ENCODE measurements around the gene COG5.

Gene COG5

DNA sequence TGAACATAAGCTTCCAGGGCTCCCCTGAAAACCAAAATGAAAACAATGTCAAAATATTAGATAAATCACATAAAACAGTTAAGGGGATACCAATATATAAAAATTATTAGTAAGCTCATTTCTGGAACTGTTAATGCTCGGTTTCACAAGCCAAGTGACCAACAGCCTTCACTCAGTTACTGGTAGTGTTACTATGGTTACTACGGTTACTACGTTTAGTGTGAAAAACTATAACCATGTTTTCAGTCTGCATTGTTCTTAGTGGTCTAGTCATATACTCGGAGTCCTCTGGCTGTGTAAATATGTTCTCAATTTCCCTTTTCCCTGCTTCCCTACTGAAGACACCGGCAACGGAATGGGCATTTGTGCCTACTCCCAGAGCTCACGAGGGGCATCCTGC is 360.1 kb downstream of the COG5 start:
- in situ Hi-C loops (cut with MboI; ENCODE audit: low sequenced_read_pairs) = loop anchor here (25.0 kb wide), 1 partner anchor 659 kb away; no protein-coding TSS in a partner anchor

DNA sequence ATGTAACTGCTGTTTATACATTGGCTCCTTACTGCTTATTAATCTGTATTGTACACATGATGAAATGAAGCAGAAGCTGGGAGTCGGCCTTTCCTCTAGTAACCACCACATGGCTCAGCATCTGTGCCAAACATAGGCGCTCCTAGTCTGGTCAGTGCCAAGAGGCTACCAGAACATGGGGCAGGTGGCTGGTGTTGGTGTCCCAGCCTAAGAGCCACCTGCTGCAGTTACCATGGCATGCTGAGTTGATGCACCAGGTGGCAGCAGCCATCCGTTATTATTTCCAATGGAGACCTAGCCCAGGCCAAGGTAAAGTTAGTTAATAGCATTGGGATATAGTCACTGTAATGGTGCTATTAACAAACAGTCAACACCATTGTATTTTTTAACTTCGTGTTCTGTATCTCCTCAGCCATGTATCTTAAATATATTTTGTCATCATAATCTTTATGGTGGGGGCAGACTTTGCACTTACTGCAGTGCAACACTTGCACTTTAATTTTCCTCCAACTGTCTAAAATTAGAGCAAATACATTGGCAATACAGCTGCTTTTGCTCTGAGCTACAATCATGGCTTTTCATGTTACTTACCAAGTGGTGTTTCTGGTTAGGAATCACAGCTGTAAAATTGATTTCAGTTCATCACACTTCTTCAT is 361.8 kb downstream of the COG5 start:
- in situ Hi-C loops (cut with MboI; ENCODE audit: low sequenced_read_pairs) = loop anchor here (25.0 kb wide), 1 partner anchor 660 kb away; no protein-coding TSS in a partner anchor

DNA sequence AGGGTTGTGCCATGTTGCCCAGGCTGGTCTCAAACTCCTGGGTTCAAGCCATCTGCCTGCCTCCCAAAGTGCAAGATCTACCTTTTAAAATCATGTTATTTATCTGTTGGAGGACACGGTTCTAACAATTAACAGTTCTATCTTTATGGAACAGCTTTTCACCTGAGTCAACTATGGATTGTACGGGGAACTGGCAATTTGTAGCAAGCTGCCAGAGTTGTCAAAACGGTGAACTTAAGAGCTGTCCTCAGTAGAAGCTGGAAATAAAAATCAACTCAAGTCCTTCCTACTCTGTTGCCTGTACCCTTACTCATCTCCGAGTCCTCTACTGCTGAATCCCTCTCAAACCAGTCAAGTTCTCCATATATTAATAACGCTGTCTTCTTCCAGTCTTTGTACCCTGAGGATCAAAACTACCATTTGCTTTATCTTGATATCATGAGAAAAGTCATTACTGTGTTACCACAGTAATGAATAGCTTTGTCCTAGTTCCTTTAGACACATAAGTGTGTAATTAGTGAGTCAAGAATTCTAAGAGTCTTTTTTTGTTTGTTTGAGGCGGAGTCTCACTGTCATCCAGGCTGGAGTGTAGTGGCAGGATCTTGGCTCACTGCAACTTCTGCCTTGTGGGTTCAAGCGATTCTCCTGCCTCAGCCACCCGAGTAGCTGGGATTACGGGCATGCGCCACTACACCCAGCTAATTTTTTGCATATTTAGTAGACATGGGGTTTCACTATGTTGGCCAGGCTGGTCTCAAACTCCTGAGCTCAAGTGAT is 366.7 kb downstream of the COG5 start:
- in situ Hi-C loops (cut with MboI; ENCODE audit: low sequenced_read_pairs) = loop anchor here (25.0 kb wide), 1 partner anchor 540 kb away; the partner anchor contains the start of gene CBLL1

DNA sequence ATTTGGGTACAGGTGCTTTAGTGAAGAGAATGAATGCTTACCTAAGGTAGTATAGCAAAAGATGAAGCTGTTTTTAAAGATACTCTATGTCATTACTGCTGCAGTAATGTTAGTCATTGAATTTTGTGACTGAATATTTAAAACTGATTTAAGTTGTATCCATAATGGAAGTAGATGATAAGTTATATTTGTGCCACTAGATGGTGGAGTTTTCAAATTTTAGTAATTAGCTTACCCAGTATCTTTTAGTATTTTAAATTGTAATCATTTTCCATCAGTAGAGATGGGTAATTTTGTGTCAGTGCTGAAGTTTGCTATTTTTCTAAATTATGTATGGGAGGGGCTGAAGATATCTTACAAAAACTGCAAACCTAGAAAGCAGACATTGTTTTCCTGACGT is 369.7 kb downstream of the COG5 start:
- in situ Hi-C loops (cut with MboI; ENCODE audit: low sequenced_read_pairs) = loop anchor here (25.0 kb wide), 1 partner anchor 543 kb away; the partner anchor contains the start of gene CBLL1

DNA sequence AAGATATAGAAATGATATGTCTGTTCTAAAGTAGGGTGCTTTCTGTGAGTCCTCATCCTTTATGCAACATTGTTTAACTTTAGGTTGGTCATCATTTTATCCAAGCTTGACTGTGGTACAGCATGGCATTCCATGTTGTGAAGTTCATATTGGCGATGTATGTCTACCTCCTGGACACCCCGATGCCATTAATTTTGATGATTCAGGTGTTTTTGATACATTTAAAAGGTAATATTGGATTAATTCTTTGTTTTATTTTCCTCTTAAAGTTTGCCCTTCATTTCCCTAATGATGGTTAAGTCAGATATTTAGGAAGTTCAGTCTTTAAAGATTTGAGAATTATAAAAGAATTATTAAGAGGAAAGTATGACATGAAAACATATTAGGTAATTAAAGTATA is 373.6 kb downstream of the COG5 start:
- in situ Hi-C loops (cut with MboI; ENCODE audit: low sequenced_read_pairs) = loop anchor here (25.0 kb wide), 1 partner anchor 547 kb away; the partner anchor contains the start of gene CBLL1

DNA sequence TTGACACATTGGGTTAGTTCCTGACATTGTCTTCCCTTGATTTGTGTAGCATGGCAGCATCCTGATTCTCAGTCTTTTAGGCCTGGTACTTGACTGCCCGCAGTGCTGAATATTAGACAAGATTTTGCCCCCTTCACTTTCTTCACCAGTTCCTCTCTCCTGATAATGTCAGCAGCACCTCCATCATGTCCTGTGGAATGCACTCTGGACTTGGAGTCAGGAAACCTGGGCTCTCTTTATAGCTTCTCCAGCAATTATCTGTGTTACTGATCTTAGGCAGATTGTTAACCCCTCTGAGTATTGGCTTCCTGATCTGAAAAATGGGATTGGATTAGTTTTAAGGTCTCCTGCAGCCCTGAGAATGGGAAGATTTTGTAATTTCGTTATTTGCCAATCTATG is 375.9 kb downstream of the COG5 start:
- in situ Hi-C loops (cut with MboI; ENCODE audit: low sequenced_read_pairs) = loop anchor here (25.0 kb wide), 1 partner anchor 550 kb away; the partner anchor contains the start of gene CBLL1

DNA sequence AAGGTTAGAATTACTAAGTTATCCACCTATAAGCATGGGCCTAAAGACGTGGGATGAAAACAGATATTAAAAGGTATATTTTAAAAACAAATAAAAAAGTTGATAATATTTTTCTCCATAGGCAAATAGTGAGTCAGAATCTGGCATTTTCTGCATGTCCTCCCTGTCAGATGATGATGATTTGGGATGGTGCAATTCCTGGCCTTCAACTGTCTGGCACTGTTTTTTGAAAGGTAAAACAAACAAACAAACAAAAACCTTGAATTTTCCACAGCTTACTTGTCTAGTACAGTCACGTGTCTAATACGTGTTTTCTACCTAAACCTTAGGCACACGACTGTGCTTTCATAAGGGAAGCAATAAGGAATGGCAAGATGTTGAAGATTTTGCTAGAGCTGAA is 377.5 kb downstream of the COG5 start:
- in situ Hi-C loops (cut with MboI; ENCODE audit: low sequenced_read_pairs) = loop anchor here (25.0 kb wide), 1 partner anchor 551 kb away; the partner anchor contains the start of gene CBLL1

DNA sequence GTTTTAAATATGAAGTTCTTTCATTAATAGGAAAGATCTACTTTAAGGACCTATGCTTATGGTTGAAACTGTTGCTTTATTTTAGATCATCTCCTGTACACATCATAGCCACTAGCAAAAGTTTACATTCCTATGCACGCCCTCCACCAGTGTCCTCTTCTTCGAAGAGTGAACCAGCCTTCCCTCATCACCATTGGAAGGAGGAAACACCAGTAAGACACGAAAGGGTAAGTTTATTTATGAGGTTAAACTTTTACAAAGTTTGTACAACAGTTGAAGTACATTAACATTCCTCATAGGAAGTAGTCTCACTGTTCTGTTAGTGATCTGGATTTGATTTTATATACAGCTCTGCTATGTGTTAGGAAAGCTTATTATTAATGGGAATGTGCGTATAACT is 378.0 kb downstream of the COG5 start:
- in situ Hi-C loops (cut with MboI; ENCODE audit: low sequenced_read_pairs) = loop anchor here (25.0 kb wide), 1 partner anchor 552 kb away; the partner anchor contains the start of gene CBLL1

DNA sequence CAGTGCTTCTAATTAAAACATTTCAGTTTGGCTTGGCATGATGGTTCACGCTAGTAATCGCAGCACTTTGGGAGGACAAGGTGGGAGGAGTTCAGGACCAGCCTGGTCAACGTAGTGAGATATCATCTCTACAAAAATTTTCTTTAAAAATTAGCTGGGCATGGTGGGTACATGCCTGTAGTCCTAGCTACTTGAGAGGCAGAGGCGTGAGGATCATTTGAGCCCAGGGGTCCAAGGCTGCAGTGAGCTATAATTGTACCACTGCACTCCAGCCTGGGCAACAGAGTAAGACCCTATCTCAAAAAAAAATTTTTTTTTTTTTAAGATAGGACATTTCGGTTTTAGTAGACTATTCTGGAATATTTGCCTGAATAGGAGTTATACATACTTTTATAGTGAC is 382.5 kb downstream of the COG5 start:
- in situ Hi-C loops (cut with MboI; ENCODE audit: low sequenced_read_pairs) = loop anchor here (25.0 kb wide), 1 partner anchor 556 kb away; the partner anchor contains the start of gene CBLL1

DNA sequence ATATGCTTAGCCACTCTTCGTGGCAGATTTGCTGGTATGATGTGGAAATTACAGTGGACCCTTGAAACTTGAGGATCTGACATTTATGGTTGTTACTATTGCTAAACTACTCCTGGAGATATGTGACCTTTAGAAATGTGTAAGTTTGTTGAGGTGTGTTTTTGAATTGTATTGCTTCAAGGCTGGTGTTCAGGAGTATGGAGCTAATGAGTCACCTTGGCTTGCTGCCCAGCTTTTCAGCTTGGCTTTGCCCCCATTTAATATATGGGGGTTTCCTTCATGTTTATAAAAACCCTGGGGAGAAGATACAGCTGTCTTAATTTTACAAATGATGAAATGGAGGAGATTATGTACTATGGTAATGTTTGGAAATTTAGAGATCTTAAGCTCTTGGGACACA is 383.3 kb downstream of the COG5 start:
- in situ Hi-C loops (cut with MboI; ENCODE audit: low sequenced_read_pairs) = loop anchor here (25.0 kb wide), 1 partner anchor 557 kb away; the partner anchor contains the start of gene CBLL1

DNA sequence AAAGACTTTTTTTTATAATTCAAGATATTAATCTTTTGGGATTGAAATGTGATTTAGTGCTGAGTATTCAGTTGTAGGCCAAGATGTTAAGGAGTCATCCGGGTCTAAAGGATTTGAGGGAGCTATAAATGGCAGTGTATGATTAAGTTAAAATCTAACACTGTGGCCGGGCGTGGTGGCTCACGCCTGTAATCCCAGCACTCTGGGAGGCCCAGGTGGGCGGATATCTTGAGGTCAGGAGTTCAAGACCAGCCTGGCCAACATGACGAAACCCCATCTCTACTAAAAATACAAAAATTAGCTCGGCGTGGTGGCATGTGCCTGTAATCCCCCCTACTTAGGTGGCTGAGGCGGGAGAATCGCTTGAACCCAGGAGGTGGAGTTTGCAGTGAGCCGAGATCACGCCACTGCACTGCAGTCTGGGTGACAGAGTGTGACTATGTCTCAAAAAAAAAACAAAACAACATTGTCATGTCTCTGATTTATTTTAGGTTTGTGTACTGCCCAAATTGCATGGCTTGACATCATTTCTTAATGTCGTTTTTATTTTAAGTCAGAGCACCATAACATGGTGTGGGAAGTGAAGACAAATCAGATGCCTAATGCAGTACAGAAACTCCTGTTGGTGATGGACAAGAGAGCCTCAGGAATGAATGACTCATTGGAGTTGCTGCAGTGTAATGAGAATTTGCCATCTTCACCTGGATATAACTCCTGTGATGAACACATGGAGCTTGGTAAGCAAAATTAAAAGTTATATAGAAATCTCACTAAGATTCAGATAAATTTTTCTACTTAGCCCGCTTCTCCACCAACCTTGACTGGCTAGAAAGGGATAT is 384.2 kb downstream of the COG5 start:
- in situ Hi-C loops (cut with MboI; ENCODE audit: low sequenced_read_pairs) = loop anchor here (25.0 kb wide), 1 partner anchor 558 kb away; the partner anchor contains the start of gene CBLL1

DNA sequence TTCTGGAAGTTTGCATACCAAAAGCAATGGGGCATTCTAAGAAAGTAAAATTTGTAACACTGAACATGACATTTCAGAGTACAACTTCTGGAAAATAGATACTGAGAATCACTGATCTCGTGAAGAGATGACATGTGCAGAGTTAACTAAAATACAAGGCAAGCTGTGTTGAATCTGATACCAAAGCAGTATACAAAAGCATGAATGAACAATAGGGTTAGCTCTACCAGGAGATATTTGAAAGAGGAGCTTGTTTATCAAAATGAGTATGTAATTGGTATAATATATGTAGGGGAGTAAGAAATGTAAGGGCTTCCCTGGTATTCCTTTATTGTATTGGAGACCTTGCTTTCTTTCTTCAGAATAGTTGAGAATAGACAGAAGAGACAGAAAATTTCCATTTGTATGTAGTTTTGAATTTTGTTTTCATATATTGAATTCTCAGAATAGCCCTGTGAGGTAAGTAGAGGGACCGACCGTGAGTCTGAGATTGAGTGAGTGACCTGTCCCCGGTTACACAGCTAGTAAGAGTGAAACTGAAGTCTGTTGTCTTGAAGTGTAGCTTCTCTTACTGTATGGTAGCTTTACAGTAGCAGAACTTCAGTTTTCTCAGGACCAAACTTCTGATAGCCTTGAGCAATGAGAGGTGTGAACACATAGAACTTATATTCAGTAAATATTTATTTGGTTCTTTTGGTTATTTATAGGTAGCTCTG is 389.9 kb downstream of the COG5 start:
- in situ Hi-C loops (cut with MboI; ENCODE audit: low sequenced_read_pairs) = no loop called here

DNA sequence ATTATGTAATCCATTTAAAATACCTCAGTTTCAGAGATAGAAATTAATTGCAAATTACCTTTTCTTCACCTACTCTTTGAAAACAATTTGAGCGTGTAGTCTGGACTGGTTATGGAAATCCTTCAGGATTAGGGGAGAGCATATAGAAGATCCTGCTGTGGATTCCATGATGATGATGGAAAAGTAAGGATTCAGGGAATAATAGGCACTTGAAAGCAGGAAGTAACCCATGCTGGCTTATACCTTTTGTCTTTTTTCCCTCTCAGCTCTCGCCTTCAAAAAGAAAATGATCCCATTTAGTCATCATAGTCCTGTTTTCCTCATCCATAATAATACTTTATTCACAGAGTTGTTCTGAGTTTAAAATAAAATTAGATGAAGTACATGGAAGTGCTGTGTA is 390.5 kb downstream of the COG5 start:
- in situ Hi-C loops (cut with MboI; ENCODE audit: low sequenced_read_pairs) = no loop called here

DNA sequence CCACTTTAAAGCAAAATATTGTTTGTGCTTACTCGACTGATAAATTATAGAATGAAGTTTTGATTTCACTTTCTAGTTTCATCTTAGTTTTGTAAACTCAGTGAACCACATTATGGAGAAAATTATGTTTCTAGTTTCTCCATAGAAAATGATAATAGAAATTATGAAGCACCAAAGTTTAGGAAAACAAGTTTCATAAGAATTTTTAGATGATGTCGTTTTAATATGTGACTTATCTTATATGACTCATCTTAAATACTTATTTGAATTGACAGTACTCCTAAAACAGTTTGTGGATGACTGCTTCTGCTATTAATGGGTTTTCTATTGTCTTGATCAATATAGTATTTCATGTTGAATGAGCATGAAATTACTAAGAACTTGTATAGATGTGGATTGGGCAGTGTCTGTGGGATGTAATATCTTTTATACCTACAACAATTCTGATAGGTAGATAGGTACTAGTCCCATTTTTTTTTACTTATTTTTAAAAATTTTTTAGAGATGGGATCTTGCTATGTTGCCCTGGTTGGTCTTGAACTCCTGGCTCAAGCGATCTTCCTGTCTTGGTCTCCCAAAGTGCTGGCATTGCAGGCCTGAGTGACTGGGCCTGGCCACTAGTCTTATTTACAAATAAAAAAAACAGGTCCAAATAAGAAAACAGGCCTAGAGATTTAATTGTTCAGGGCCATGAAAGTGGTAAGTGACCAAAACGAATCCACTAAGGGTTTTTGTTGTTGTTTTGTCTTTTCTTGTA is 391.3 kb downstream of the COG5 start:
- in situ Hi-C loops (cut with MboI; ENCODE audit: low sequenced_read_pairs) = no loop called here

DNA sequence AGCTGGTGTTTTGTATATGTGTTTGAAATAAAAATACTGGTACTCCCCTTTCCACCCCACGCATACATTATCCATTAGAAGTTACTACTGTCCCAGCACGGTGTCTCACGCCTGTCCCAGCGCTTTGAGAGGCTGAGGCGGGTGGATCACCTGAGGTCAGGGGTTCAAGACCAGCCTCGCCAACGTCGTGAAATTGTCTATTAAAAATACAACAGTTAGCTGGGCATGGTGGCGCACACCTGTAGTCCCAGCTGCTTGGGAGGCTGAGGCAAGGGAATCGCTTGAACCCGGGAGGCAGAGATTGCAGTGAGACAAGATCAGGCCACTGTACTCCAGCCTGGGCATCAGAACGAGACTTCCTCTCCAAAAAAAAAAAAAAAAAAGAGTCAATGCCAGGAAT is 392.2 kb downstream of the COG5 start:
- in situ Hi-C loops (cut with MboI; ENCODE audit: low sequenced_read_pairs) = no loop called here

DNA sequence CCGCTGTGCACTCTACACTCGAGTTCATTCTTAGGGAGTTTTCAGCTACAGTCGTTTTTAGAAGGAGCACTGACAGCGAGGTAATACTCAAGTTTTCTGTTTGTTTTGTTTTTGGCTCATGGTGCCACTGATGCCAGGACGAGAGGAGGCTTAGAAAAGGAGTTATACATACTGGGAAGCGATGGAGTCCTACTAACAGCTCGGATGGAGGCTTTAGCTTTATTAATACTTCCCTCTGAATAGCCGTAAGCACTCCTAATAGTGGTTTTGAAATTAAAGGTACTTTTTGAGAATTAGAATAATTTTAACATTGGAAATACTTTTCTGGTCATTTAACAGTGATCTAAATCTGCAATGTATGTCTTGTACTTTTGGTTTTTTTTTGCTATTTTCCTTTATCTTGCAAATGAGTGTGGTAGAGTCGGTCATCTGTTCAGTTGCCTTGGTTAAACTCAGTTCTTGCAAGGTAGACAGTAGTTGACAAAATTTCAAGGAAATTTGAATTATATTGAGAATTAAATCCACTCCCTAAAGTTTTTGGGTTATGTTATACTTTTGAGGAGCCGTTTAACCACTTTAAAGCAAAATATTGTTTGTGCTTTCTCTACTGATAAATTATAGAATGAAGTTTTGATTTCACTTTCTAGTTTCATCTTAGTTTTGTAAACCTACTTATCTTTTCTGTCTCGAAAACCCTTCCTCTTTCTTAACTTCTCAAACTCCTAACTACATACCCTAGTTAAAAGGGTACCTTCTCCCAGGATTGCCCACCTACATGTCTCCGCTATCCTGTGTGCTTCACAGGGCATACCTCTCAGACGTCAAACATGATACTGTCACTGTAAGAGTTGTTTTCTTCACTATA is 393.4 kb downstream of the COG5 start:
- in situ Hi-C loops (cut with MboI; ENCODE audit: low sequenced_read_pairs) = no loop called here

DNA sequence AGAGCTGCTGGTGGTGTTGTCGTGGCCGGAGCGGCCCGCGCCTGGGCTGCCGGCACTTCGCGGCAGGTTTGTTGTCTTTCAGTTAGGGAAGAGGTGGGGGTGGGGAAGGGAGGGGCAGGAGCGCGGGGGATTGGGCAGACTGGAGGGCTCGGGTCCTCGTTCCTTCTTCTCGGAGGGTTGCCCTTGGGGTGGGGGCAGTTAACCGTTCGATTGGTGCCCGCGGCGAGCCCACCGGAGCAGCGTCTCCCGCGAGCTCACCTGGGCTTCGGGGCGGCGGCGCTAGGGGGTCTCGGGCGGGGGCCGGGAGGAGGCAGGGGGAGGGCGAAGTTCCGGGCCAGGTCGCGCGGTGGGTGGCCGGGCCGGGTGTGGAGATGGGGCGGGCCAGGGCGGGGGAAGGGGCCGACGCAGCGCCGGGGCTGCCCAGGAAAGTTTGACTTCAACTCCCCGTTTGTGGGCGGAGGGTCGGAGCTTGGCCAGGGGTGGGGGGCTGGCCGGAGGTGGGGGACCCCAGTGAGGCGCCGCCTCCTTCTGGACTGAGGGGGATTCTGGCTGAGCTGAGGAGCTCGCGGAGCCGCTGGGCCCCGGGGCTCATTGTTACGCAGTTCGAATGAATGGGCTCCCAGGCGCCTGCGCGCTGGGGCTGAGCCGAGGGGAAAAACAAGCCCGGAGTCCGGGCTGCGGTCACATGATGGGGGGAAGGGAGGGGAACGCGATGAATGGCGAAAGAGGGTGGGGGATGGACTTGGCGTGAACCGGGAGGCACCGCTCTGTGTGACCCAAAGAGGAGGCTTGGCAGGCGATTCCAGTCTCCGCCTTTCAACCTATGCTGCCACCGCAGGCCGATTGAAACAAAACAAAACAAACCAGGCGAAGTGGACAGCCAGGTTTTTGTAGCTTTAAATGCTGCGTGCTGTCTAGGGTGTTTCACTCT is 394.3 kb downstream of the COG5 start:
- in situ Hi-C loops (cut with MboI; ENCODE audit: low sequenced_read_pairs) = no loop called here

All from HL-60/S4 treated with retinoic acid at 250 ng/mL for 4 days and 3 days (cell line).